Thyroid gland (tissue), 4 donors: Measurements from ENCODE around the gene ELOVL7. TPM values are rescaled to one million over a fixed set of nuclear protein-coding genes. Genes with fewer than 3 reads are reported as not detected.

Experiments
- DNase-seq, 2 donors: peaks; one replicate each; pipeline ENCODE4 v3.0.0-alpha.2; 2019
- H3K27ac ChIP-seq, 3 donors: fragments of 200-600 bp; sonication (generic); 1 replicate in 2 of 3; 2 replicates in 1 of 3; pipeline ENCODE4 v1.5.1; 2016 to 2019; ENCODE audit warnings: mild to moderate bottlenecking in 1 of 3, moderate library complexity in 1 of 3
- H3K27me3 ChIP-seq: fragments of 200-600 bp; sonication (generic); one replicate; pipeline ENCODE4 v1.5.1; 2019
- H3K36me3 ChIP-seq, 2 donors: fragments of 200-600 bp; sonication (generic); one replicate each; pipeline ENCODE4 v1.5.1; 2016 to 2019
- H3K4me1 ChIP-seq, 2 donors: fragments of 200-600 bp; sonication (generic); one replicate each; pipeline ENCODE4 v1.5.1; 2017 to 2019
- H3K4me3 ChIP-seq, 3 donors: fragments of 200-600 bp; sonication (generic); replicated peaks in 1 of 3; 1 replicate in 2 of 3; 2 replicates in 1 of 3; pipeline ENCODE4 v1.5.1; 2016; ENCODE audit warnings: mild to moderate bottlenecking in 1 of 3
- H3K9me3 ChIP-seq: fragments of 200-600 bp; sonication (generic); one replicate; pipeline ENCODE4 v1.5.1; 2017
- POLR2A ChIP-seq, 2 donors: fragments of 450-650 bp; IDR thresholded peaks; one replicate each; pipeline ENCODE4 v1.6.1; 2017; ENCODE audit warnings: antibody characterized with exemption in 2 of 2, mild to moderate bottlenecking in 2 of 2, moderate library complexity in 1 of 2
- WGBS, 2 donors: methylation state at CpG; one replicate each; pipeline ENCODE4 v1.1.5; 2017; 5-methylcytosine and 5-hydroxymethylcytosine counted together
- intact Hi-C: fragments of 100-400 bp; cut with DNase I; formaldehyde crosslinking; loops from one replicate; pipeline ENCODE4 v1.15.1; 2023
- total RNA-seq, 4 donors: library from RNA; depleted of rRNA; stranded (reverse); fragments of >200 nt; gene quantifications; one replicate each; pipeline ENCODE4 v1.2.3, GENCODE V29; 2016
- TF ChIP-seq, protein P1 (sequence below), 6 experiments: fragments of 200-600 bp in 3 of 6; fragments of 450-650 bp in 3 of 6; sonication (generic) in 3 of 6; IDR thresholded peaks; one replicate each; pipeline ENCODE4 v1.5.1; 2016 to 2019; ENCODE audit warnings: antibody characterized with exemption in 6 of 6, mild to moderate bottlenecking in 2 of 6, inconsistent platforms in 1 of 6, moderate library complexity in 1 of 6

Gene ELOVL7
- total RNA-seq, 4 donors from 2014 or later, result 15.2 to 52.2 (median 22.7) TPM

DNA sequence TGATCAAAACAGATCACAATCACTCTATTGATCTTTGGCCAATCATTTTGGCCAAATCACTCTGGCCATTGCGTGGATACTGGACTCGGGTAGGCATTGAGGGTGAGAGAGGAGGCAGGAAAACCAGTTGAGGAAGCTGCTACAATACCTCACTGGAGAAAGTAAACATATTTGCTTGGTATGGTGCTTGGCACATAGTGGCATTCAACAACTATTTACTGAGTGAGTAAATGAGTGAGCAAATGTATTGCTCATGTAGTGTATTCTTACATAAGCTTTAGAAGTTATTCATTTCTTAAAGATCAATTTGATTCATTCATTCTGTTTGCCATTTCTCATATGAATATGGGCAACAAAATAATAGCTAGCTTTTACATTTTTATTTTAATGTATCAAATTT is 140.1 kb downstream of the ELOVL7 start:
- H3K27me3 ChIP-seq, result no peaks in the 10 kb centered on the region

More for the DNA sequence above, 140.1 kb downstream of the ELOVL7 start:
- Histone ChIP-seq H3K36me3 (no peaks in the 10 kb centered on the region), H3K27ac (no peak overlapping the region), H3K4me3 (no peak overlapping the region), H3K9me3 (no peaks in the 10 kb centered on the region), H3K4me1 (peaks cover 11 to 15% of the 10 kb centered on the region in 2 donors)
- no peak for DNase-seq
- intact Hi-C loops, result no loop called here
- WGBS, 2 donors, result 94 to 99% methylated on average over 2 of the region's 2 CpGs
- TF ChIP-seq, protein P1, sequence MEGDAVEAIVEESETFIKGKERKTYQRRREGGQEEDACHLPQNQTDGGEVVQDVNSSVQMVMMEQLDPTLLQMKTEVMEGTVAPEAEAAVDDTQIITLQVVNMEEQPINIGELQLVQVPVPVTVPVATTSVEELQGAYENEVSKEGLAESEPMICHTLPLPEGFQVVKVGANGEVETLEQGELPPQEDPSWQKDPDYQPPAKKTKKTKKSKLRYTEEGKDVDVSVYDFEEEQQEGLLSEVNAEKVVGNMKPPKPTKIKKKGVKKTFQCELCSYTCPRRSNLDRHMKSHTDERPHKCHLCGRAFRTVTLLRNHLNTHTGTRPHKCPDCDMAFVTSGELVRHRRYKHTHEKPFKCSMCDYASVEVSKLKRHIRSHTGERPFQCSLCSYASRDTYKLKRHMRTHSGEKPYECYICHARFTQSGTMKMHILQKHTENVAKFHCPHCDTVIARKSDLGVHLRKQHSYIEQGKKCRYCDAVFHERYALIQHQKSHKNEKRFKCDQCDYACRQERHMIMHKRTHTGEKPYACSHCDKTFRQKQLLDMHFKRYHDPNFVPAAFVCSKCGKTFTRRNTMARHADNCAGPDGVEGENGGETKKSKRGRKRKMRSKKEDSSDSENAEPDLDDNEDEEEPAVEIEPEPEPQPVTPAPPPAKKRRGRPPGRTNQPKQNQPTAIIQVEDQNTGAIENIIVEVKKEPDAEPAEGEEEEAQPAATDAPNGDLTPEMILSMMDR (IDR thresholded peaks at IDR 0.05), result no peak
- TF ChIP-seq POLR2A (IDR thresholded peaks at IDR 0.05), result no peak

Other genes with a start within 250 kb of the ELOVL7 start
- 1 to 10 TPM in 3 of 4 donors, under 1 TPM in 1; 0.49 to 1.9 (median 1.3) TPM for gene DEPDC1B, start 144.1 kb downstream of the ELOVL7 start, total RNA-seq
- gene ERCC8, start 100.8 kb upstream of the ELOVL7 start, total RNA-seq, result 10 to 100 TPM; 13.8 to 25.8 (median 19.9) TPM
- gene NDUFAF2, start 100.9 kb upstream of the ELOVL7 start, total RNA-seq, result 10 to 100 TPM; 16.0 to 24.1 (median 20.2) TPM